Vagina (tissue), 2 donors: ENCODE measurements around the gene PSMA3. TPM values are rescaled to one million over a fixed set of nuclear protein-coding genes. Genes with fewer than 3 reads are reported as not detected.
A peak's percentile ranks its signal among the peaks of the same experiment; 100 is the strongest.

Source experiments
- DNase-seq, 2 donors: peaks; one replicate each; pipeline ENCODE4 v3.0.0-alpha.2; 2017; ENCODE audit errors: extremely low spot score in 2 of 2
- H3K27ac ChIP-seq: fragments of 200-600 bp; sonication (generic); one replicate; pipeline ENCODE4 v1.5.1; 2019
- H3K27me3 ChIP-seq: fragments of 200-600 bp; sonication (generic); one replicate; pipeline ENCODE4 v1.5.1; 2019
- H3K36me3 ChIP-seq, 2 donors: fragments of 200-600 bp; sonication (generic); one replicate each; pipeline ENCODE4 v1.5.1; 2017 to 2019
- H3K4me1 ChIP-seq: fragments of 200-600 bp; sonication (generic); one replicate; pipeline ENCODE4 v1.5.1; 2019
- H3K4me3 ChIP-seq, 2 donors: fragments of 200-600 bp; sonication (generic); 1 replicate in 1 of 2; 2 replicates in 1 of 2; pipeline ENCODE4 v1.5.1; 2016 to 2019
- H3K9me3 ChIP-seq: fragments of 200-600 bp; sonication (generic); one replicate; pipeline ENCODE4 v1.5.1; 2019
- CTCF ChIP-seq, 3 experiments: fragments of 450-650 bp in 2 of 3; fragments of 200-600 bp in 1 of 3; sonication (generic) in 1 of 3; IDR thresholded peaks; one replicate each; pipeline ENCODE4 v1.5.1; 2017 to 2019; ENCODE audit warnings: antibody characterized with exemption in 3 of 3, mild to moderate bottlenecking in 2 of 3, moderate library complexity in 2 of 3
- POLR2A ChIP-seq, 2 donors: fragments of 450-650 bp; IDR thresholded peaks; one replicate each; pipeline ENCODE4 v1.6.1; 2017; ENCODE audit warnings: antibody characterized with exemption in 2 of 2, mild to moderate bottlenecking in 2 of 2, moderate library complexity in 2 of 2
- POLR2AphosphoS5 ChIP-seq, 2 donors: sonication (generic); formaldehyde crosslinking; IDR thresholded peaks; one replicate each; pipeline ENCODE4 v1.9.0; 2017; ENCODE audit warnings: antibody characterized with exemption in 2 of 2, mild to moderate bottlenecking in 2 of 2, low read depth in 1 of 2; ENCODE audit not compliant: insufficient read depth in 1 of 2
- intact Hi-C: fragments of 100-400 bp; cut with DNase I; formaldehyde crosslinking; loops from one replicate; pipeline ENCODE4 v1.15.1; 2023
- total RNA-seq: library from RNA; depleted of rRNA; stranded (reverse); fragments of >200 nt; gene quantifications from one replicate; pipeline ENCODE4 v1.2.3, GENCODE V29; 2016

PSMA3 gene
- total RNA-seq, 1 donor from 2014 or later: 73.7 TPM

GRCh38 chr14:58298477-58299400, 54.1 kb downstream of the PSMA3 start, which contains the start of gene ARID4A:
Gene ARID4A (plus strand): TSS chr14:58298555. CDS start chr14:58299855, 1,300 bp downstream.
- TF ChIP-seq CTCF (IDR thresholded peaks at IDR 0.05) (no peak), POLR2A (IDR thresholded peaks at IDR 0.05) (peak in 1 of 2 donors; percentile 96), POLR2AphosphoS5 (IDR thresholded peaks at IDR 0.05; ENCODE audit: insufficient read depth in 1 of 2, low read depth in 1 of 2) (peak; percentile 80 to 95)
- Histone ChIP-seq H3K36me3 (peaks cover 0 to 17% of the 10 kb centered on the region in 2 donors), H3K4me3 (peak within 1 kb of the TSS; percentile 68 to 98), H3K4me1 (peaks cover 57% of the 10 kb centered on the region), H3K9me3 (no peaks in the 10 kb centered on the region), H3K27me3 (no peaks in the 10 kb centered on the region), H3K27ac (peak within 1 kb of the TSS; percentile 97)
- intact Hi-C loops: loop anchor here (2.0 kb wide), 1 partner anchor 58 kb away; no protein-coding TSS in a partner anchor
- peak in 1 of 2 donors; percentile 97 for DNase-seq

GRCh38 chr14:58299401-58300330, 55.0 kb downstream of the PSMA3 start:
- H3K36me3 ChIP-seq: peaks cover 0 to 8% of the 10 kb centered on the region in 2 donors
- H3K27me3 ChIP-seq: no peaks in the 10 kb centered on the region
- H3K4me3 ChIP-seq: peak overlapping the region; percentile 68 to 98
- H3K4me1 ChIP-seq: peaks cover 53% of the 10 kb centered on the region
- DNase-seq: no peak
- H3K27ac ChIP-seq: peak overlapping the region; percentile 97
- no peaks in the 10 kb centered on the region for H3K9me3 ChIP-seq
- intact Hi-C loops: loop anchor here (2.0 kb wide), 1 partner anchor 59 kb away; no protein-coding TSS in a partner anchor
- TF ChIP-seq CTCF (IDR thresholded peaks at IDR 0.05) (no peak), POLR2AphosphoS5 (IDR thresholded peaks at IDR 0.05; ENCODE audit: insufficient read depth in 1 of 2, low read depth in 1 of 2) (peak in 1 of 2 donors; percentile 11), POLR2A (IDR thresholded peaks at IDR 0.05) (no peak)

- H3K27ac ChIP-seq: no peak overlapping the region
- H3K36me3 ChIP-seq: peaks cover 0 to 6% of the 10 kb centered on the region in 2 donors
- no peak overlapping the region for H3K4me3 ChIP-seq
- no peak for TF ChIP-seq POLR2AphosphoS5 (IDR thresholded peaks at IDR 0.05; ENCODE audit: insufficient read depth in 1 of 2, low read depth in 1 of 2)
- TF ChIP-seq CTCF (IDR thresholded peaks at IDR 0.05): no peak
- no peak for TF ChIP-seq POLR2A (IDR thresholded peaks at IDR 0.05)
- H3K9me3 ChIP-seq: no peaks in the 10 kb centered on the region
- peaks cover 35% of the 10 kb centered on the region for H3K4me1 ChIP-seq
- intact Hi-C loops: no loop called here
- DNase-seq: no peak
- no peaks in the 10 kb centered on the region for H3K27me3 ChIP-seq
Measured at GRCh38 chr14:58301416-58301815, 56.8 kb downstream of the PSMA3 start.

- TF ChIP-seq POLR2AphosphoS5 (IDR thresholded peaks at IDR 0.05; ENCODE audit: insufficient read depth in 1 of 2, low read depth in 1 of 2) (no peak), CTCF (IDR thresholded peaks at IDR 0.05) (no peak), POLR2A (IDR thresholded peaks at IDR 0.05) (no peak)
- Histone ChIP-seq H3K36me3 (peaks cover 0 to 20% of the 10 kb centered on the region in 2 donors), H3K9me3 (no peaks in the 10 kb centered on the region), H3K4me1 (peaks cover 18% of the 10 kb centered on the region), H3K4me3 (no peak overlapping the region), H3K27ac (no peak overlapping the region), H3K27me3 (no peaks in the 10 kb centered on the region)
- intact Hi-C loops: no loop called here
- DNase-seq: no peak
Measured at GRCh38 chr14:58305730-58306129, 61.1 kb downstream of the PSMA3 start.
